ENCODE data around the gene FAM229A. TPM values are rescaled to one million over a fixed set of nuclear protein-coding genes. Genes with fewer than 3 reads are reported as not detected.

FAM229A gene
- total and polyA plus RNA-seq, 10 donors = 10.5 to 27.6 (median 14.0) TPM

- intact Hi-C loops (cut with DNase I; ENCODE audit: low total_unique reads) = no loop called here
- WGBS, 5 donors = 2 to 4% (median 3%) methylated on average over 13 to 15 of the region's 15 CpGs
- no peak for DNase-seq
Observed at GRCh38 chr1:32393832-32394140, 31.5 kb upstream of the FAM229A start.

GRCh38 chr1:32393136-32393535 lies 30.9 kb upstream of the FAM229A start:
- WGBS, 5 donors = 57 to 73% (median 70%) methylated on average over 1 of the region's 1 CpG
- Histone ChIP-seq H3K9me3 (no peaks in the 10 kb centered on the region), H3K36me3 (peaks cover 0 to 49% (median 29%) of the 10 kb centered on the region in 6 donors), H3K4me1 (peaks cover 29 to 72% (median 47%) of the 10 kb centered on the region in 6 donors), H3K27me3 (replicated peaks in 1 of 7) (no peaks in the 10 kb centered on the region), H3K4me3 (peak overlapping the region in 7 of 8 donors; percentile 61 to 88 (median 79)), H3K27ac (peak overlapping the region; percentile 82 to 97 (median 93))
- no peak for DNase-seq
- intact Hi-C loops (cut with DNase I; ENCODE audit: low total_unique reads) = no loop called here
- TF ChIP-seq POLR2A (IDR thresholded peaks at IDR 0.05) = no peak
- no peak for TF ChIP-seq CTCF (IDR thresholded peaks at IDR 0.05 in 8 of 11, conservative IDR thresholded peaks at IDR 0.05 in 3 of 11)
- no peak for TF ChIP-seq POLR2AphosphoS5 (IDR thresholded peaks at IDR 0.05)

More at GRCh38 chr1:32393832-32394140, 31.5 kb upstream of the FAM229A start:
- Histone ChIP-seq H3K4me3 (peak overlapping the region; percentile 61 to 88 (median 75)), H3K27me3 (replicated peaks in 1 of 7) (no peaks in the 10 kb centered on the region), H3K36me3 (peaks cover 0 to 42% (median 23%) of the 10 kb centered on the region in 6 donors), H3K4me1 (peaks cover 29 to 66% (median 47%) of the 10 kb centered on the region in 6 donors), H3K27ac (peak overlapping the region; percentile 82 to 97 (median 93)), H3K9me3 (no peaks in the 10 kb centered on the region)
- no peak for TF ChIP-seq CTCF (IDR thresholded peaks at IDR 0.05 in 8 of 11, conservative IDR thresholded peaks at IDR 0.05 in 3 of 11)
- TF ChIP-seq POLR2A (IDR thresholded peaks at IDR 0.05) = no peak
- TF ChIP-seq POLR2AphosphoS5 (IDR thresholded peaks at IDR 0.05) = no peak

GRCh38 chr1:32392325-32392724 lies 30.0 kb upstream of the FAM229A start:
- no peaks in the 10 kb centered on the region for H3K9me3 ChIP-seq
- TF ChIP-seq POLR2AphosphoS5 (IDR thresholded peaks at IDR 0.05) = no peak
- no peak for TF ChIP-seq CTCF (IDR thresholded peaks at IDR 0.05 in 8 of 11, conservative IDR thresholded peaks at IDR 0.05 in 3 of 11)
- no peak for TF ChIP-seq POLR2A (IDR thresholded peaks at IDR 0.05)
- H3K36me3 ChIP-seq = peaks cover 0 to 57% (median 35%) of the 10 kb centered on the region in 6 donors
- H3K27ac ChIP-seq = peak overlapping the region in 7 of 8 donors; percentile 3 to 97 (median 93)
- DNase-seq = no peak
- WGBS, 5 donors = 31 to 48% (median 42%) methylated on average over 3 of the region's 3 CpGs
- H3K27me3 ChIP-seq (replicated peaks in 1 of 7) = no peaks in the 10 kb centered on the region
- peak overlapping the region in 3 of 8 donors; percentile 67 to 86 (median 84) for H3K4me3 ChIP-seq
- intact Hi-C loops (cut with DNase I; ENCODE audit: low total_unique reads) = no loop called here
- H3K4me1 ChIP-seq = peaks cover 29 to 80% (median 49%) of the 10 kb centered on the region in 6 donors

GRCh38 chr1:32390904-32391870 lies 28.9 kb upstream of the FAM229A start:
- peaks cover 0 to 68% (median 46%) of the 10 kb centered on the region in 6 donors for H3K36me3 ChIP-seq
- no peaks in the 10 kb centered on the region for H3K9me3 ChIP-seq
- H3K27me3 ChIP-seq (replicated peaks in 1 of 7) = no peaks in the 10 kb centered on the region
- no peak for DNase-seq
- peak overlapping the region in 1 of 8 donors; percentile 4 for H3K4me3 ChIP-seq
- peaks cover 29 to 80% (median 50%) of the 10 kb centered on the region in 6 donors for H3K4me1 ChIP-seq
- 56 to 70% (median 61%) methylated on average over 8 of the region's 8 CpGs for WGBS, 5 donors
- TF ChIP-seq POLR2AphosphoS5 (IDR thresholded peaks at IDR 0.05) (no peak), CTCF (IDR thresholded peaks at IDR 0.05 in 8 of 11, conservative IDR thresholded peaks at IDR 0.05 in 3 of 11) (no peak)
- intact Hi-C loops (cut with DNase I; ENCODE audit: low total_unique reads) = no loop called here
- peak overlapping the region in 7 of 8 donors; percentile 15 to 97 (median 93) for H3K27ac ChIP-seq

All from spleen (tissue), 11 donors.